ENCODE measurements around the gene TRAK1.

TRAK1 gene

DNA sequence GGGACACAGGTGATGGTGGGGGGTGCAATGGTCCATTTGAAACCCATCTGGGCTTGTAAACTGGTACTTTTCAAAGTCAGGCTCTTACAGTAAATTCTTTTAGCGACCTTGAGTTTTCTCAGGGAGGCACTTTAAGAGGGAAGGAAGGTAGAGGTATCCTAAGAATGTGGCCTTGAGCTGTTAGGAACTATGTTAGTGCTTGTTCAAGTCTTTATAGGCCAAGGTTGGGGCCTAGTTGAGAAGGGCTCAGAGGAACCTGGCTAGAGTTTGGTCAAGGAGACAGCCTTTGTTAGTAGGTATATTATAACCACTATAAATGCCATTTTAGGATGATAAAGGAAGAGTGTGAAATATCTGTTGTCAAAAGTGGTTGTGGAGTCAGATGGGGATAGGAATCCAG is 184.1 kb downstream of the TRAK1 start:
- no peak overlapping the region for H3K4me3 ChIP-seq (ENCODE audit: low read length)
- no peaks in the 10 kb centered on the region for H3K27me3 ChIP-seq (ENCODE audit: insufficient read depth, low read length)
- no peak overlapping the region for H3K9ac ChIP-seq (ENCODE audit: low read depth, low read length)
- peaks cover 7% of the 10 kb centered on the region; the same call in 1 of the 2 replicates for H3K9me3 ChIP-seq (ENCODE audit: insufficient read depth, low read depth, low read length)
- no peak overlapping the region for H3K27ac ChIP-seq (ENCODE audit: low read depth, low read length)
- no peaks in the 10 kb centered on the region for H3K4me1 ChIP-seq (ENCODE audit: insufficient read depth, low read length)
- no peaks in the 10 kb centered on the region for H3K36me3 ChIP-seq (ENCODE audit: insufficient read depth, low read length)
- WGBS: 80% methylated on average over 1 of the region's 1 CpG
